ENCODE results near the gene UNKL. TPM values are rescaled to one million over a fixed set of nuclear protein-coding genes. Genes with fewer than 3 reads are reported as not detected.

UNKL gene
- total RNA-seq, 1 donor from 2014 or later: 6.1 TPM

- H2AFZ ChIP-seq (replicated peaks): no peak overlapping the region
- no peaks in the 10 kb centered on the region for H4K20me1 ChIP-seq (ENCODE audit: low read depth)
- no peaks in the 10 kb centered on the region for H3K27me3 Mint-ChIP-seq (ENCODE audit: insufficient read depth, low read depth)
- H3K4me3 Mint-ChIP-seq: no peak overlapping the region
- H3K9me3 Mint-ChIP-seq: no peaks in the 10 kb centered on the region
- no peaks in the 10 kb centered on the region for H3K36me3 ChIP-seq
- no peak for DNase-seq (ENCODE audit: low spot score)
- no peaks in the 10 kb centered on the region for H3K9me3 ChIP-seq (ENCODE audit: low read depth)
- no peak overlapping the region for H3K27ac ChIP-seq
- no peak overlapping the region for H3K9ac ChIP-seq
- peaks cover 6% of the 10 kb centered on the region for H3K36me3 Mint-ChIP-seq
- H3K4me3 ChIP-seq: no peak overlapping the region
- H3K4me1 ChIP-seq: no peaks in the 10 kb centered on the region
- no peak overlapping the region for H3K27ac Mint-ChIP-seq
- no peaks in the 10 kb centered on the region for H3F3A ChIP-seq (ENCODE audit: low read depth)
- no peaks in the 10 kb centered on the region for H3K4me1 Mint-ChIP-seq
- no peaks in the 10 kb centered on the region for H3K27me3 ChIP-seq
- H3K4me2 ChIP-seq: no peak overlapping the region
- TF ChIP-seq CTCF (IDR thresholded peaks at IDR 0.05): no peak
- TF ChIP-seq EZH2 (IDR thresholded peaks at IDR 0.05): no peak
- no peak for TF ChIP-seq EZH2phosphoT487 (IDR thresholded peaks at IDR 0.05)
- no peaks in the 10 kb centered on the region for H3K79me2 ChIP-seq (ENCODE audit: low read depth)
Measured at GRCh38 chr16:1390239-1390779, 24.2 kb downstream of the UNKL start.

GRCh38 chr16:1389762-1390161 lies 24.7 kb downstream of the UNKL start:
- H3K36me3 Mint-ChIP-seq: peaks cover 6% of the 10 kb centered on the region
- Histone ChIP-seq H3K9me3 (ENCODE audit: low read depth) (no peaks in the 10 kb centered on the region), H3K4me2 (no peak overlapping the region), H3K4me1 (no peaks in the 10 kb centered on the region), H3K27me3 (no peaks in the 10 kb centered on the region), H3K79me2 (ENCODE audit: low read depth) (no peaks in the 10 kb centered on the region), H3F3A (ENCODE audit: low read depth) (no peaks in the 10 kb centered on the region), H3K4me3 (no peak overlapping the region), H3K36me3 (no peaks in the 10 kb centered on the region), H3K9ac (no peak overlapping the region), H4K20me1 (ENCODE audit: low read depth) (no peaks in the 10 kb centered on the region), H3K27ac (no peak overlapping the region), H2AFZ (replicated peaks) (no peak overlapping the region)
- H3K27me3 Mint-ChIP-seq (ENCODE audit: insufficient read depth, low read depth): no peaks in the 10 kb centered on the region
- no peak overlapping the region for H3K27ac Mint-ChIP-seq
- no peaks in the 10 kb centered on the region for H3K4me1 Mint-ChIP-seq
- H3K9me3 Mint-ChIP-seq: no peaks in the 10 kb centered on the region
- DNase-seq (ENCODE audit: low spot score): no peak
- no peak overlapping the region for H3K4me3 Mint-ChIP-seq
- TF ChIP-seq EZH2phosphoT487 (IDR thresholded peaks at IDR 0.05): no peak
- no peak for TF ChIP-seq EZH2 (IDR thresholded peaks at IDR 0.05)
- TF ChIP-seq CTCF (IDR thresholded peaks at IDR 0.05): no peak

GRCh38 chr16:1387331-1387730 lies 27.2 kb downstream of the UNKL start:
- Histone ChIP-seq H3K4me1 (no peaks in the 10 kb centered on the region), H3K27ac (no peak overlapping the region), H3K36me3 (no peaks in the 10 kb centered on the region), H2AFZ (replicated peaks) (no peak overlapping the region), H3K27me3 (no peaks in the 10 kb centered on the region), H3K9ac (no peak overlapping the region), H3F3A (ENCODE audit: low read depth) (no peaks in the 10 kb centered on the region), H3K4me2 (no peak overlapping the region), H4K20me1 (ENCODE audit: low read depth) (no peaks in the 10 kb centered on the region), H3K79me2 (ENCODE audit: low read depth) (no peaks in the 10 kb centered on the region), H3K4me3 (no peak overlapping the region), H3K9me3 (ENCODE audit: low read depth) (no peaks in the 10 kb centered on the region)
- H3K4me3 Mint-ChIP-seq: no peak overlapping the region
- H3K9me3 Mint-ChIP-seq: no peaks in the 10 kb centered on the region
- H3K27me3 Mint-ChIP-seq (ENCODE audit: insufficient read depth, low read depth): no peaks in the 10 kb centered on the region
- no peaks in the 10 kb centered on the region for H3K4me1 Mint-ChIP-seq
- H3K36me3 Mint-ChIP-seq: peaks cover 5% of the 10 kb centered on the region
- DNase-seq (ENCODE audit: low spot score): no peak
- no peak overlapping the region for H3K27ac Mint-ChIP-seq
- no peak for TF ChIP-seq CTCF (IDR thresholded peaks at IDR 0.05)
- no peak for TF ChIP-seq EZH2 (IDR thresholded peaks at IDR 0.05)

Data from neural progenitor cell (in vitro differentiated cells).